HG02840 (cell line): Measurements from ENCODE around the gene ZDHHC8.

Experiments used
- ATAC-seq: cut with Tn5 transposase; IDR thresholded peaks from one replicate; pipeline ENCODE4 v1.9.1; 2021; ENCODE audit warnings: mild to moderate bottlenecking, moderate library complexity, moderate number of reproducible peaks; ENCODE audit not compliant: unreplicated experiment, low FRiP score

Gene ZDHHC8

GRCh38 chr22:20187777-20188566 lies 56.4 kb downstream of the ZDHHC8 start:
- no peak for ATAC-seq

- no peak for ATAC-seq
Observed at GRCh38 chr22:20188567-20188877, 56.9 kb downstream of the ZDHHC8 start.

- ATAC-seq: no peak
Observed at GRCh38 chr22:20191000-20191515, 59.5 kb downstream of the ZDHHC8 start.

GRCh38 chr22:20191803-20192202 lies 60.2 kb downstream of the ZDHHC8 start:
- ATAC-seq: no peak

- no peak for ATAC-seq
Observed at GRCh38 chr22:20192293-20192971, 60.8 kb downstream of the ZDHHC8 start.

- ATAC-seq: no peak
Observed at GRCh38 chr22:20192972-20193760, 61.6 kb downstream of the ZDHHC8 start.

GRCh38 chr22:20193761-20194494 lies 62.3 kb downstream of the ZDHHC8 start:
- no peak for ATAC-seq

GRCh38 chr22:20194681-20195593 lies 63.3 kb downstream of the ZDHHC8 start:
- ATAC-seq: no peak

- ATAC-seq: no peak
Observed at GRCh38 chr22:20196094-20196842, 64.7 kb downstream of the ZDHHC8 start.
